ENCODE data around the gene RIC8A.
"Not testable (repeated sequence)": the region's sequence is repeated elsewhere in the genome, so short reads cannot be mapped to it uniquely, and the experiment has no call there.

- not testable (repeated sequence) for TF ChIP-seq ELK1 (IDR thresholded peaks at IDR 0.05; ENCODE audit: low read depth, low read length); SRF (IDR thresholded peaks at IDR 0.05; ENCODE audit: low read depth in 2 of 2, low read length in 2 of 2); SP1 (IDR thresholded peaks at IDR 0.05; ENCODE audit: low read depth, low read length); NFIC (IDR thresholded peaks at IDR 0.05; ENCODE audit: low read depth, low read length); USF1 (IDR thresholded peaks at IDR 0.05; ENCODE audit: borderline replicate concordance, extremely low read length, insufficient read depth, low read depth, low read length); BCL3 (IDR thresholded peaks at IDR 0.05; ENCODE audit: borderline replicate concordance, insufficient read depth, low read depth, low read length, poor library complexity, severe bottlenecking); USF2 (IDR thresholded peaks at IDR 0.05; ENCODE audit: borderline replicate concordance, low read depth, low read length); ATF7 (IDR thresholded peaks at IDR 0.05; ENCODE audit: low read depth); CEBPB (IDR thresholded peaks at IDR 0.05; ENCODE audit: borderline replicate concordance in 1 of 2, low read depth in 2 of 2, low read length in 2 of 2)
Observed at GRCh38 chr11:189843-190311, 17.6 kb upstream of the RIC8A start.
